Panc1 (cell line): ENCODE measurements around the gene CCDC185. TPM values are rescaled to one million over a fixed set of nuclear protein-coding genes. Genes with fewer than 3 reads are reported as not detected.

ENCODE experiments used
- ATAC-seq: fragments of 200-7000 bp; cut with Tn5 transposase; 2 replicates; pipeline ENCODE4 v1.9.1; 2020; ENCODE audit warnings: mild to moderate bottlenecking, moderate library complexity
- BruUV-seq: library from RNA; stranded (reverse); fragments of 400-500 nt; replicated peaks from 2 replicates; lab custom pipeline; 2021; lab: Mats Ljungman, UMichigan
- CTCF ChIA-PET: fragments of 300-600 bp; sonication (Branson Sonifier 250); formaldehyde crosslinking; loops from one replicate; lab custom pipeline; 2022; ENCODE audit warnings: antibody characterized with exemption; lab: Charles Lee
- POLR2A ChIA-PET: fragments of 300-600 bp; sonication (Branson Sonifier 250); formaldehyde crosslinking; loops from one replicate; lab custom pipeline; 2022; ENCODE audit warnings: antibody characterized with exemption; lab: Charles Lee
- DNase-seq: peaks from one replicate; pipeline ENCODE4 v3.0.0-alpha.2; 2010; ENCODE audit warnings: low read depth, low spot score
- H3K27ac ChIP-seq: 2 replicates; pipeline ENCODE4 v1.5.1; 2011; ENCODE audit warnings: mild to moderate bottlenecking, low read length, inconsistent platforms
- H3K27me3 ChIP-seq: fragments of 200-500 bp; sonication (Bioruptor generic); 2 replicates; pipeline ENCODE4 v1.6.0; 2014; ENCODE audit warnings: low read length, inconsistent platforms; ENCODE audit not compliant: control insufficient read depth, insufficient read depth
- H3K36me3 ChIP-seq: fragments of 200-500 bp; sonication (Bioruptor generic); 2 replicates; pipeline ENCODE4 v1.5.1; 2014; ENCODE audit warnings: inconsistent platforms, mild to moderate bottlenecking, low read length, moderate library complexity; ENCODE audit not compliant: control insufficient read depth, insufficient read depth
- H3K4me1 ChIP-seq: 2 replicates; pipeline ENCODE4 v1.5.1; 2011; ENCODE audit warnings: inconsistent platforms, mild to moderate bottlenecking, low read length, moderate library complexity; ENCODE audit not compliant: control insufficient read depth, insufficient read depth
- H3K4me3 ChIP-seq, 2 experiments: 2 replicates each; pipeline ENCODE4 v1.5.1; 2011 to 2012; ENCODE audit warnings: low read depth in 2 of 2, low read length in 2 of 2, mild to moderate bottlenecking in 2 of 2, inconsistent platforms in 1 of 2, moderate library complexity in 1 of 2
- H3K9me3 ChIP-seq: fragments of 200-500 bp; sonication (Bioruptor generic); 2 replicates; pipeline ENCODE4 v1.5.1; 2014; ENCODE audit warnings: low read depth, mild to moderate bottlenecking, inconsistent platforms, low read length, moderate library complexity; ENCODE audit not compliant: control insufficient read depth, insufficient read depth
- CTCF ChIP-seq: fragments of 450-650 bp; IDR thresholded peaks from 2 replicates; pipeline ENCODE4 v1.5.1; 2017; ENCODE audit warnings: mild to moderate bottlenecking
- POLR2AphosphoS5 ChIP-seq: IDR thresholded peaks from 2 replicates; pipeline ENCODE4 v1.6.1; 2012; ENCODE audit warnings: mild to moderate bottlenecking, low read depth, low read length, moderate library complexity
- REST ChIP-seq, 2 experiments: IDR thresholded peaks; 2 replicates each; pipeline ENCODE4 v1.6.1; 2011 to 2012; ENCODE audit warnings: low read depth in 2 of 2, control low read depth in 1 of 2, low read length in 1 of 2, mild to moderate bottlenecking in 1 of 2, moderate library complexity in 1 of 2; ENCODE audit not compliant: insufficient read depth in 1 of 2
- SIN3A ChIP-seq: IDR thresholded peaks from 2 replicates; pipeline ENCODE4 v1.6.1; 2012; ENCODE audit warnings: low read depth, mild to moderate bottlenecking, low read length, moderate library complexity, borderline replicate concordance; ENCODE audit not compliant: insufficient read depth
- TCF7L2 ChIP-seq: IDR thresholded peaks from 2 replicates; pipeline ENCODE4 v1.6.1; 2011; ENCODE audit warnings: mild to moderate bottlenecking, low read depth, low read length, inconsistent platforms
- in situ Hi-C: cut with HindIII; loops from 2 replicates; pipeline ENCODE4 v1.10.0; 2016; ENCODE audit warnings: low sequenced_read_pairs, low pct_unique_long_range_greater_than_20kb
- intact Hi-C: fragments of 100-400 bp; cut with micrococcal nuclease; formaldehyde crosslinking; loops from one replicate; pipeline ENCODE4 v1.10.0; 2022; ENCODE audit not compliant: unreplicated experiment
- total RNA-seq: library from RNA; stranded (reverse); gene quantifications from one replicate; pipeline ENCODE4 v1.2.1, GENCODE V29; 2021; ENCODE audit not compliant: unreplicated experiment

The CCDC185 gene
- total RNA-seq, 1 experiment from 2014 or later, result not detected

- intact Hi-C loops (no loop called here), in situ Hi-C loops (no loop called here)
- Histone ChIP-seq H3K4me3 (peak within 1 kb of the TSS; percentile 35 to 50), H3K4me1 (peaks cover 2% of the 10 kb centered on the region; the same call in 1 of the 2 replicates), H3K27me3 (peaks cover 37% of the 10 kb centered on the region), H3K36me3 (no peaks in the 10 kb centered on the region), H3K27ac (no peak within 1 kb of the TSS), H3K9me3 (no peaks in the 10 kb centered on the region)
- CTCF ChIA-PET, result interaction anchor here (0.6 to 0.7 kb wide), 3 partner anchors 27 to 793 kb away, joined by 3 to 7 read pairs (median 6); no protein-coding TSS in a partner anchor
- DNase-seq, result no peak
- POLR2A ChIA-PET, result no interaction called here
- BruUV-seq, result no TSS peak
- TF ChIP-seq REST (IDR thresholded peaks at IDR 0.05; ENCODE audit: insufficient read depth in 1 of 2, low read depth in 2 of 2, low read length in 1 of 2) (no peak), CTCF (no peak), TCF7L2 (no peak), SIN3A (no peak)
- peak; percentile 79 for ATAC-seq
Observed at GRCh38 chr1:223363856-223364684, 29.1 kb upstream of the CCDC185 start, which contains the start of gene SUSD4. Gene SUSD4, minus strand, starts transcription at chr1:223364176. Its CDS starts 751 bp downstream, at chr1:223363425.

GRCh38 chr1:223364685-223365382, 28.4 kb upstream of the CCDC185 start:
- ChIA-PET CTCF (no interaction called here), POLR2A (no interaction called here)
- Histone ChIP-seq H3K4me1 (peaks cover 2% of the 10 kb centered on the region; the same call in 1 of the 2 replicates), H3K27ac (no peak overlapping the region), H3K9me3 (no peaks in the 10 kb centered on the region), H3K27me3 (peaks cover 33% of the 10 kb centered on the region), H3K4me3 (peak overlapping the region; percentile 30 to 35), H3K36me3 (no peaks in the 10 kb centered on the region)
- TF ChIP-seq SIN3A (no peak), CTCF (no peak), REST (IDR thresholded peaks at IDR 0.05; ENCODE audit: insufficient read depth in 1 of 2, low read depth in 2 of 2, low read length in 1 of 2) (no peak), TCF7L2 (no peak), POLR2AphosphoS5 (no peak)
- intact Hi-C loops (no loop called here), in situ Hi-C loops (no loop called here)
- no TSS peak for BruUV-seq
- ATAC-seq (peak; percentile 71), DNase-seq (no peak)
